Measurements from ENCODE around the gene GARNL3.

- TF ChIP-seq CTCF (IDR thresholded peaks at IDR 0.05) (no peak), POLR2A (IDR thresholded peaks at IDR 0.05) (no peak), POLR2AphosphoS5 (IDR thresholded peaks at IDR 0.05) (no peak), EP300 (IDR thresholded peaks at IDR 0.05) (no peak)
Measured at GRCh38 chr9:127308652-127309434, 44.3 kb downstream of the GARNL3 start.

All from gastroesophageal sphincter (tissue), 3 donors.